H7 (cell line): ENCODE measurements around the gene GALNT18. TPM values are rescaled to one million over a fixed set of nuclear protein-coding genes. Genes with fewer than 3 reads are reported as not detected.
A peak's percentile ranks its signal among the peaks of the same experiment; 100 is the strongest.

ENCODE experiments used
- DNase-seq: peaks from one replicate; pipeline ENCODE4 v3.0.0; 2012
- H3K27me3 ChIP-seq: 2 replicates; pipeline ENCODE4 v1.6.0; 2011; ENCODE audit warnings: mild to moderate bottlenecking, low read length; ENCODE audit not compliant: control insufficient read depth, insufficient read depth
- H3K36me3 ChIP-seq: replicated peaks from 2 replicates; pipeline ENCODE4 v1.5.1; 2011; ENCODE audit warnings: low read length; ENCODE audit not compliant: control insufficient read depth, insufficient read depth
- H3K4me3 ChIP-seq: 2 replicates; pipeline ENCODE4 v1.5.1; 2011; ENCODE audit warnings: low read depth, mild to moderate bottlenecking, control low read depth, low read length, moderate library complexity; ENCODE audit not compliant: insufficient read depth
- total RNA-seq: library from RNA; depleted of rRNA; stranded (reverse); fragments of >200 nt; shearing (Covaris generic); gene quantifications from 2 replicates; pipeline ENCODE4 v1.2.3, GENCODE V29; 2014

Gene GALNT18
- total RNA-seq, 1 experiment from 2014 or later, result 1.9 TPM

- H3K27me3 ChIP-seq, result no peaks in the 10 kb centered on the region
- DNase-seq, result no peak
- H3K36me3 ChIP-seq, result no peaks in the 10 kb centered on the region
- H3K4me3 ChIP-seq, result no peak overlapping the region
Observed at GRCh38 chr11:11444027-11444803, 177.6 kb downstream of the GALNT18 start.

GRCh38 chr11:11442791-11443190 is 179.0 kb downstream of the GALNT18 start:
- Histone ChIP-seq H3K4me3 (no peak overlapping the region), H3K27me3 (no peaks in the 10 kb centered on the region), H3K36me3 (no peaks in the 10 kb centered on the region)
- DNase-seq, result no peak

DNA sequence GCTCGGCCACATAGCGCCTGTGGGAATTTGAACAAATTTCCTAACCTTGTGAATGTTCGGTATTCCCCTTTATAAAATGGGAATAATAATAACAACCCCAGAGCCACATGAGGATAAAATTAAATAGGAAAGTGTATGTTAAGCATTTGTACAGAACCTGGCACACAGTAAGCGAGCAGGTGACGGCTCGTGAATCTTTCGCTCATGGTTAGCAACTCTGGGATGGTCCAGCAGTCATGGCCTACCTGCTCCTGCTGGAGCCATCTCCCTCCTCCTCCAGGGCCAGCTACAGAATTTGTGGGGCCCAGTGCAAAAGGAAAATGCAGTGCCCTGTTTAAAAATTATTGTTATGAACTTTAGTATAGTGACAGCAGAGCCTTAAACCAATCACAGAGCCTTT is 180.3 kb downstream of the GALNT18 start:
- DNase-seq, result no peak
- Histone ChIP-seq H3K4me3 (no peak overlapping the region), H3K36me3 (no peaks in the 10 kb centered on the region), H3K27me3 (no peaks in the 10 kb centered on the region)

DNA sequence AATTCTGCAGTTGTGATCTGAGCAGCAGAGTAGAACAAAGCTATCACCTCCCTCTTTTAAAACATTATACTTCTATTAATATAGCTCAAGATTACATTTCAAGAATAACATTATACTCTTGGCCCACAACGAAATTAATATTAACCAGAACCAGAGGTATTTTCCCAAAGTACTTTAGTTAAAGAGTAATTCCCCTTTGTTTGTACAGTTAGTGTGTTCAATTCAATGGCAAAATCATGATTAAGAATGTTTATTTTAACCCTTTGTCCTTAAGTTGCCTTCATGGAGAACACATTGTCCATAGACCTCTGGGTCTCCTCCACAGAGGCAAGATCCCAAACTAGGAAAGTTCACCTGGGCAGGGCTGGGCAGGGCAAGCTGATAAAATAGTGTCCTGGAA is 180.7 kb downstream of the GALNT18 start:
- H3K4me3 ChIP-seq, result no peak overlapping the region
- H3K27me3 ChIP-seq, result no peaks in the 10 kb centered on the region
- DNase-seq, result no peak
- H3K36me3 ChIP-seq, result no peaks in the 10 kb centered on the region

DNA sequence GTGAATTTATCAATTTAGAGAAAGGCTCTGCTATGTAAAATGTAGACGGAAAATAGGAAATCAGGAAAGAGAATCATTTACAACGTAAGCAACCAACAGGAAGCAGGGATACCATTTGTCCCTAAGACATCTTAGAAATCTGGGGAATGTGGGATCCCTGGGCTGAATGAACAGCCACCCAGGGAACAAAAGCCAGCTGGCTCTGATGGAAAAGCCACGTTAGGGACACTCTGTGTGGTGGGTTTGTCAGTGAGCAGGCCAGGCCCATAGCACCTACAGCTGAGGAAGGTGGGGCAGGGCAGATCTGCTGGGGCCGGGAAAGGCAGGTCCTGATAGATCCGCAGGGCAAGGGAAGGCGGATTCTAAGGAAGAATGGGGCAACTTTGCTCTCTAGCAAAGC is 181.7 kb downstream of the GALNT18 start:
- peak; percentile 67 for DNase-seq
- Histone ChIP-seq H3K4me3 (no peak overlapping the region), H3K27me3 (no peaks in the 10 kb centered on the region), H3K36me3 (no peaks in the 10 kb centered on the region)

DNA sequence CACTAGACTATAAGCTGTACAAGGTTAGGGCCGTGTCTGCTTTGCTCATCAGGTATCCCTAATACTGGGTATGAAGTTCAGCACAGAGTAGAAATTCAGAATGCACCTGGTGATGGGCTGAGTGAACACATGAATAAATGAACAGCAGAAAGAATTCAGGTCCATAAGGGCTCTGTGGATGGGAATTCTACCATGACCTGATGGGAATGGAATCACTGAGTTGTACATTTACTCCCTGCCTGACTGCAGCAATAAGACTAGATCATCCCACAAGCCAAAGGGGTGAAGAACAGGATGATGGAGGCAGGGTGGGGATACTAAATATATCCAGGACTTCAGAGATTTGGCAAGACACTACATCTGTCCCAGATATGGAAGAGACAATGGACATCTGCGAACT is 182.2 kb downstream of the GALNT18 start:
- Histone ChIP-seq H3K27me3 (no peaks in the 10 kb centered on the region), H3K36me3 (no peaks in the 10 kb centered on the region), H3K4me3 (no peak overlapping the region)
- DNase-seq, result no peak

DNA sequence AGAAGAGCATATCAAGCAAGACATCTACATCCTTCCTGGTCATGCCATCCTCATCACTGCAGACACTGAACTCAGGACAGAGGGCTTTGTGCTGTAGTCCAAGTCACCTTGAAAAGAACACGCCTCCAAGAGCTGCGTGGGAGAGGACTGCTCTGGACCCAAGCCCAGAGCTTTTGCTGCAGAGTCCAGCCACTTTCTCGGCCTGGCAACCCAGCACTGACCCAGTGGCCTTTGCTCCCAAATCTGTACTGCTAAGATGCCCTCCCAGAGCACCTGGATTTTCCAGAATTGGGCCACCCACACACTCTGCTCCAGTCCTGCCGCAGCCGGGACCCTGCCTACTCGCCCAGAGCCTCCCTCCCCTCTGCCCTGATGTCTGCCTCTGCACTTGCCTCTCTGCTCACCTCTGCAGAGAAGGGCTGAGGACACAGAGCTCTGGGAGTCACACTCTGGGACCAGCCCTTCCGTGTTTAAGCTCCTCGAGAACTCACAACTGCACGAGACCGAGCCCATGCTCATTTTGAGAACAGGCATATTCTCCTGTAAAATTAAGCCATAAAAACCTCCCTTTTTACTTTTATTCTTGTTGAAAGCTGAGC is 185.0 kb downstream of the GALNT18 start:
- Histone ChIP-seq H3K4me3 (no peak overlapping the region), H3K36me3 (no peaks in the 10 kb centered on the region), H3K27me3 (no peaks in the 10 kb centered on the region; the same call in 1 of the 2 replicates)
- DNase-seq, result no peak

DNA sequence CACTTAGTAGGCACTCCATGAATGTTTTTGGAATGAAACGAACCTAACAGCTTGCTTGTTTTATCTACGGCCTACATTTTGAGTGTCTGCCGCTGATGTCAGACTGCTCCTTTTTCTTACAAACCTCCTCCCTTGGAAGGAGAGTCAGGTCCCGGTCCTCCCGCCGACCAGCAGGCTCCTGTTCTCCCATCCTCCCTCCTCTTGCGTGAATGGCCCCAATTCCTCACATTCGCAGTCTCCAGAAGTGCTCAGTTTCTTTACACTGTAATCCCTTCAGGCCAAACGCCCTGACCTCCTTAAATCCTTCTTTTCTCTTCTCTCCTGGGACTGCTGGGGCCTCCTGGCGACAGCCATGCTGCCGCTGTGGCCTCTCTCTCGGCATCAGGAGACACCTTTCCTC is 186.2 kb downstream of the GALNT18 start:
- no peaks in the 10 kb centered on the region for H3K36me3 ChIP-seq
- no peaks in the 10 kb centered on the region; the same call in 1 of the 2 replicates for H3K27me3 ChIP-seq
- H3K4me3 ChIP-seq, result no peak overlapping the region
- DNase-seq, result no peak

- no peak for DNase-seq
- no peak overlapping the region for H3K4me3 ChIP-seq
- H3K36me3 ChIP-seq, result no peaks in the 10 kb centered on the region
- H3K27me3 ChIP-seq, result no peaks in the 10 kb centered on the region; the same call in 1 of the 2 replicates
Observed at GRCh38 chr11:11433960-11434359, 187.8 kb downstream of the GALNT18 start.

GRCh38 chr11:11432621-11433319 is 189.0 kb downstream of the GALNT18 start:
- no peak for DNase-seq

DNA sequence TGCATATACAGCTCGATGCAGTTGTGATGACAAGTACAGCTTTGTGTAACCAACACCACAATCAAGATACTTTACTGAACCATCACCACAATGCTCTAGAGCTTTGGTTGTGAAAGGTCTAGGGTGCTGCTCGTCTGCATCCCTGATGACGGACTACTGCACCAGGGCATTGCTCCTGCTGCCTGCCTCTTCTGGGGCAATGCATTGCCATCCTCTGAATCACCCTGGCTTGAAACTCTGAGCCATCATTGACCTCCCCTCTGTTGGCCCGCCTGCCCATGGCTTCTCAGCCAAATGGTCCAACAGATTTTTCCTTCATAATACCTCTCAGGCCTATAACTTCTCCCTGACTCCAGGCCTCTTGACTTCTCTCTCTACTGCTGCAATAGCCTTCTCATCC is 191.4 kb downstream of the GALNT18 start:
- H3K36me3 ChIP-seq, result no peaks in the 10 kb centered on the region
- no peak for DNase-seq
- H3K27me3 ChIP-seq, result no peaks in the 10 kb centered on the region; the same call in 1 of the 2 replicates

More at GRCh38 chr11:11432621-11433319, 189.0 kb downstream of the GALNT18 start:
- H3K36me3 ChIP-seq, result no peaks in the 10 kb centered on the region
- H3K27me3 ChIP-seq, result no peaks in the 10 kb centered on the region; the same call in 1 of the 2 replicates
- no peak overlapping the region for H3K4me3 ChIP-seq

GRCh38 chr11:11428714-11429113 is 193.1 kb downstream of the GALNT18 start:
- H3K27me3 ChIP-seq, result no peaks in the 10 kb centered on the region; the same call in 1 of the 2 replicates
- H3K4me3 ChIP-seq, result no peak overlapping the region

More for the DNA sequence above, 191.4 kb downstream of the GALNT18 start:
- H3K4me3 ChIP-seq, result no peak overlapping the region

GRCh38 chr11:11427542-11427941 is 194.3 kb downstream of the GALNT18 start:
- Histone ChIP-seq H3K36me3 (no peaks in the 10 kb centered on the region), H3K27me3 (no peaks in the 10 kb centered on the region; the same call in 1 of the 2 replicates), H3K4me3 (no peak overlapping the region)
- DNase-seq, result no peak

More at GRCh38 chr11:11428714-11429113, 193.1 kb downstream of the GALNT18 start:
- no peak for DNase-seq
- no peaks in the 10 kb centered on the region for H3K36me3 ChIP-seq

DNA sequence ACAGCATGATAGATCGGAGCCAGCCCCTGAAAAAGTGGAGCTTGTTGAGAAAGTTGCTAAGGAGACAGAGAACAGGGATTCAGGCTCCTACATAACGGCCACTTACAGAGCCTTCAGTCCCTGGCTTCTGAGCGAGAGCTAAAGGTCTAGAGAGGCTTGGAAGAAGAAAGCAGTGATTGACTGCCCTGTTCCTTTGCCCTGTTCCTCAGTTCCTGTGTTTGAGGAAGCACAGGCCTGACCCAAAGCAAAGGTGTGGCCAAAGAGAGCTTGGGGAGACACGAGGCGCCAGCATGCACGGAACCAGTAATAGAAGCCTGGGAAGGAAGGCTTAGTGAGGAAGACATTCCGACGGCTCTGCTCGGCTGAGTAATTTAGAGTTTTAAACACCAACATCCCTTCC is 194.7 kb downstream of the GALNT18 start:
- Histone ChIP-seq H3K4me3 (no peak overlapping the region), H3K27me3 (no peaks in the 10 kb centered on the region; the same call in 1 of the 2 replicates), H3K36me3 (no peaks in the 10 kb centered on the region)
- DNase-seq, result no peak
